Hematopoietic multipotent progenitor cell treated with erythropoietin and hydrocortisone succinate and interleukin-3 and kit ligand, for 17 days (in vitro differentiated cells): ENCODE measurements around the gene PILRA.
A peak's percentile ranks its signal among the peaks of the same experiment; 100 is the strongest.
"Not testable (repeated sequence)": the region's sequence is repeated elsewhere in the genome, so short reads cannot be mapped to it uniquely, and the experiment has no call there.

Source experiments
- DNase-seq: peaks from one replicate; pipeline ENCODE4 v3.0.0-alpha.2; 2015; ENCODE audit warnings: low spot score

PILRA gene

GRCh38 chr7:100434297-100435144 lies 61.2 kb downstream of the PILRA start:
- no peak for DNase-seq

- peak; percentile 47 for DNase-seq
Measured at GRCh38 chr7:100435401-100436304, 62.4 kb downstream of the PILRA start.

DNA sequence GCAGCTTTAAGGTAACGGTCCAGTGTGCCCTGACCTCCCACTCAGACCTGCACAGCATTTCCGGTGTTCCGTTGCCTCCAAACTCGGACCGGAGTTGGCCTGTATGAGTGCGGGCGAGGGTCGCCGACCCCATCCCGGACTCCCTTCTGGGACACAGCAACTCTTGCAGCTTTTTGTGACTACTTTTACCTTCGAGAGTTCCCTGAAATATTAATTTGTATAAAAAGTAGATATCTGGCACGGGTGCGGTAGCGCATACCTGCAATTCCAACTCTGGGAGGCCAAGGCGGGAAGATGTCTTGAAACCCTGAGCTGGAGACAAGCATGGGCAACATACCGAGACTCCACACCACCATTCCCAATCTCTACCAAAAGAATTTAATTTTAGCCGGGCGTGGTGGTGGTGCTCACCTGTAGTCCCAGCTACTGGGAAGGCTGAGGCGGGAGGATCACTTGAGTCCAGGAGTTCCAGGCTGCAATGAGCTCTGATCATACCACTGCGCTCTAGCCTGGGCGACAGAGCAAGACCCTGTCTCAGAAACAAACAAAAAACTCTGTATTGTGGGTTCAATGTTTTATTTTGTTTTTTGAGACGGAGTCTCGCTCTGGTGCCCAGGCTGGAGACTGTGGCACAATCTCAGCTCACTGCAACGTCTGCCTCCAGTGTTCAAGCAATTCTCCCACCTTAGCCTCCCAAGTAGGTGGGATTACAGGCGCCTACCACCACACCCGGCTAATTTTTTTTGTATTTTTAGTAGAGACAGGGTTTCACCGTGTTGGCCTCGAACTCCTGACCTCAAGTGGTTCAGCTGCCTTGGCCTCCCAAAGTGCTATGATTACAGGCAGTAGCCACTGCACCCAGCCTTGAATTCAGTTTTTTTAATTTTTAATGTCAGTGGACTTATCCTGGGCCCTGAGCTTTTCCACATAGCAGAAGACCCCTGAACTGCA lies 64.1 kb downstream of the PILRA start:
- DNase-seq, result no peak

DNA sequence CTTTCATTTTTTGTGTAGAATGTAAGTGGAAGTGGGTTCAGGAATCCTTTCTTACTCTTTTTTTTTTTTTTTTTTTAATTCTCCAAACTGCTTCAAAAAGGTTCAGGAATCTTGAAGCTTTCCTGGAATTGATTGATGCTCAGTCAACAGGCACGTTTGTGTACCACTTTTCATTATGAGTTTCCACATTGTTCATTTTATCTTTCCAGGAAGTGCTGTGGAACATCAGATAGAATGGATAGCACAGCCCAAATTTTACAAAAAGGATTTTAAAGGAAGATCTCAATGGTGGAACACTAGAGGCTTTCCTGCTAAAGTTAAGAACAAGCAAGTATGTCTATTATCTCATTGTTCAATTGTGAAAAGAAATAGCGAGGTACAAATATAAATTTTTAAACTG lies 64.9 kb downstream of the PILRA start:
- no peak for DNase-seq

DNA sequence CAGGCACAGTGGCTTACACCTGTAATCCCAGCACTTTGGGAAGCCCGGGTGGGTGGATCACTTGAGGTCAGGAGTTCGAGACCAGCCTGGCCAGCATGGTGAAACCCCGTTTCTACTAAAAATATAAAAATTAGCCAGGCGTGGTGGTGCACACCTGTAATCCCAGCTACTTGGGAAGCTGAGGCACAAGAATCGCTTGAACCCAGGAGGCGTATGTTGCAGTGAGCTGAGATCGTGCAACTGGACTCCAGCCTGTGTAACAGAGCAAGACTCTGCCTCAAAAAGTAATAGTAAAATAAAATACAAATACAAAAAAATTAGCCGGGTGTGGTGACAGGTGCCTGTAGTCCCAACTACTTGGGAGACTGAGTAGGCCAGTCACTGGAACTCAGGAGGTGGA lies 65.4 kb downstream of the PILRA start:
- not testable (repeated sequence) for DNase-seq

GRCh38 chr7:100439244-100439643 lies 66.0 kb downstream of the PILRA start:
- not testable (repeated sequence) for DNase-seq

DNA sequence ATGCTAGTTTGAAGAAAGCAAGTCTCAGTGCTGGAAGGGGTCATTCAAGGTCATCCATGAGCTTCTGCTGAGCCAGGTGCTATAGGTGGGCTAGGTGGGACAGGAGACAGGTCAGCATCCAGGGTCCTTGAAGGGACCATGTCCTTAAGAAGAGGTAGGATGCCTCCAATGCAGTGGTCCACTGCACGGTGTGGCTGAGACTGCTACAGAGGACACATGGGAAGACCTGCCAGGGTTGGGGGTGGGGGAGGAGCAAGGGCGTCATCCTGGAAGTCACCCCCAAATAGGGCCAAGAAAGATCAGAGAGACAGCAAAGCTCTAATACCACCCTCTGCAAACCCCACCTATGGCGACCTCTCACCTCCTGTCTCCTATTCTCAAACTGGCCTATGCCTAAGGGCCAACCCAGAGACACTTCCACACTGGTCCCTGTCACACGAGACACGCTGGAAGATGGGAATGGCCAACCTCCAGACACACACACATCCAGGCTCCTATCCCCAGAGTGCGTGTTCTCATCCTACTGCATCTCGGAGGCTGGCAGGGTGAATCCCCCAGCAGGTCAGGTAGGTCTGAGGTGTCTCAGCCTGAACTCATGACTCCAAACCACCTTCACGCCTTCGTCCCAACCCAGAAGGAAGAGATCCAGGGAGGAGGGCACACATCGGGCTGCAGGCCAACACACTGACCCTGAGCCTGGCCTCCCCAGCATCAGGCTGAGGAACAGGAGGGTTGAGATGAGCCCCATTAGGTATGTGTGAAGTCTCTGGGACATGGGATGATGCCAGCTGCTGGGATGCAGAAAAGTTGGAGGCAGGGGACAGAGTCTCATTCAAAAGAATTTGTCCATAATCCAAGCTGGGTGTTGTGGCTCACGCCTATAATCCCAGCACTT lies 68.6 kb downstream of the PILRA start:
- DNase-seq, result no peak

DNA sequence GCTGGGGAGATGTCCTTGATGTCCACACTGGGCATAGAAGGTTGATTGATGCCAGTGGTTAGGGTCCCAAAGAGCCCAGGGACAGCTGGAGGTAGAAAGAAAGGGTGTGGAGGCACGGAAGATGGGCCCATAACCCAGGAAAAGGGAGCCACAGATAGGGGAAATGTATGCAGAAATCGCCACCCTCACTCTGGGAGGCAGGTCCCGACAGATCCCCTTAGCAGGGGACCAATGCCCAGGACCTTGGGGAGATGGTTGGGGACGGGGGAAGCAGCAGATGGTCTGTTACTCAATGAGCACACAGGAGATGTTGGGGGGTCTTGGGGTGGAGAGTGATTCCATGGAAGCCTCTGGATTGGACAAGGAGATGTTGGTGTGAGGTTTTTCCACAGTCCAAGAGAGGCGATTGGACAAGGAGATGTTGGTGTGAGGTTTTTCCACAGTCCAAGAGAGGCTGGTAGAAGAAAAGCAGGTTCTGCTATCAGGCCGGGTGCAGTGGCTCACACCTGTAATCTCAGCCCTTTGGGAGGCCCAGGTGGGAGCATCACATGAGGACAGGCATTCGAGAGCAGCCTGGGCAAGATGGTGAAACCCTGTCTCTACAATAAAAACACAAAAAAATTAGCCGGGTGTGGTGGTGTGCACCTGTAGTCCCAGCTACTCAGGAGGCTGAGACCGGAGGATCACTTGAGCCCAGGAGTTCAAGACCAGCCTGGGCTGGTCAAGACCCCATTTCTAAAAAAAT lies 70.0 kb downstream of the PILRA start:
- DNase-seq, result no peak

DNA sequence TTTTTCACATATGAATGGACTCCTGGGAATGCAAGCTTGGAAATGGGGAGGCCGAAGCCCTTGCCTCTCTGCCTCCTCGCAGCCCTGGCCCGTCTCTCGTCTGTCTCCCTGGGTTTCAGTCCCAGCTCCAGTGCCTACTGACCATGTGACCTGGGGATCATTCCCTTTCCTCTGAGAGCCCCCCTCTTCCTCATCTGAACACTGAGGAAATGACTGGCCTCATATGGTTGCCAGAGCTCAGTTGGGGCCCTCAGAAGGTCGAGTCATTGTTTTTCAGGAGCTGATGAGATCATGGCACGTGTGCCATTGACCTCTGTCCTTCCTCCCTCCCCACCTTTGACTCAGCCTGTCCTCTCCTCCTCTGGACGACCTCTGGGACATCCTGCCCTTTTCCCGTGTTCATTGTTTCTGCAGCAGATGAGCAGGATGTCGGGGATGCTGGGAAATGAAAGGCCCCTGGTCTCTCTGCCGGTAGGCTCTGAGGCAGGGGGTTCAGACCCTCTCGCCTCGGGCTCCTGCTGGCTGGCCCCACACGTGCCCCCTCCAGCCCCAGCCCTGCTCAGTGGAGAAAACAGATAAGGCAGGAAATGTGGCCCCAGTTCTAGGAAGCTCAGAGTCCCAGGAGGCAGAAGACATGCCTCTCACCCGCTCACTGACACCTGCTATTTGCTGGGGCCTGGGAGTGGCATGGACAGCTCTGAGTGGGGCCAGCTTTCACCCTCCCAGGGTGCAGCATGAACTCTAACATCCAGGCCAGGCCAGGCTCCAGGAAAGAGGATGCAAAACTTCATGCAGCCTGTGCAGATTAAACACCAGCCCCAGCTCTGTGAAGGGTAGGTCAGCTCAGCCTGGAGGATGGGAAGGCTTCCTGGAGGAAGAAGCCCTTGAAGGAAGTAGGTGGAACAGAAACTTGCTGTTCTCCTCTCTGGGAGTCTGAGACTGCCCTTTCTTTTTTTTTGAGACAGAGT lies 71.3 kb downstream of the PILRA start:
- DNase-seq, result no peak

GRCh38 chr7:100446040-100446439 lies 72.8 kb downstream of the PILRA start:
- no peak for DNase-seq

- DNase-seq, result not testable (repeated sequence)
Measured at GRCh38 chr7:100447363-100447762, 74.1 kb downstream of the PILRA start.

DNA sequence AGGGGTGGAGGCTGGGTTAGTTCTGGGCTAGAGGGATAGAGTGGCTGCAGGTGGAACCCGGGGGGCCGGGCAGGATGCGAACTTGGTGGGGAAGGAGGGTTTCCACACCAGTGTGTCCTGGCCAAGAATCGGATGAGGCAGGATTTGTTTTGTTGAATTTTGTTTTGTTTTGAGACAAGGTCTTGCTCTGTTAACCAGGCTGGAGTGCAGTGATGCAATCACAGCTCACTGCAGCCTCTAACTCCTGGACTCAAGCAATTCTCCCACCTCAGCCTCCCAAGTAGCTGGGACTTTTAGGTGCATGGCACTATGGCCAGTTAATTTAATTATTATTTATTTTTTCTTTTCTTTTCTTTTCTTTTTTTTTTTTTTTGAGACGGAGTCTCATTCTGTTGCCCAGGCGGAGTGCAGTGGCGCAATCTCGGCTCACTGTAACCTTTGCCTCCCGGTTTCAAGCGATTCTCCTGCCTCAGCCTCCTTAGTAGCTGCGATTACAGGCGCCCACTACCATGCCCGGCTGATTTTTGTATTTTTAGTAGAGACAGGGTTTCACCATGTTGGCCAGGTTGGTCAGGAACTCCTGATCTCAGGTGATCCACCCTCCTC lies 76.0 kb downstream of the PILRA start:
- no peak for DNase-seq
